NCI-H345 treated with DMSO at 0.1 percent for 48 hours (cell line): ENCODE results near the gene CREM.

Experiments used
- DNase-seq: peaks from one replicate; lab custom pipeline; 2025; ENCODE audit not compliant: unreplicated experiment; lab: John Stamatoyannopoulos, UW

The CREM gene

GRCh38 chr10:35133586-35133985 lies 6.9 kb downstream of the CREM start:
- no peak for DNase-seq

GRCh38 chr10:35135861-35136260 lies 9.2 kb downstream of the CREM start:
- DNase-seq: no peak

GRCh38 chr10:35136263-35136815 lies 9.7 kb downstream of the CREM start:
- DNase-seq: no peak

GRCh38 chr10:35140126-35140525 lies 13.5 kb downstream of the CREM start:
- no peak for DNase-seq

- no peak for DNase-seq
Measured at GRCh38 chr10:35140727-35141126, 14.1 kb downstream of the CREM start.

GRCh38 chr10:35150308-35150707 lies 23.7 kb downstream of the CREM start:
- DNase-seq: no peak

- no peak for DNase-seq
Measured at GRCh38 chr10:35152992-35153391, 26.3 kb downstream of the CREM start.

- DNase-seq: no peak
Measured at GRCh38 chr10:35153716-35154115, 27.1 kb downstream of the CREM start.

- DNase-seq: no peak
Measured at GRCh38 chr10:35160743-35161142, 34.1 kb downstream of the CREM start.

GRCh38 chr10:35161906-35162305 lies 35.3 kb downstream of the CREM start:
- no peak for DNase-seq

- DNase-seq: no peak
Measured at GRCh38 chr10:35165136-35165535, 38.5 kb downstream of the CREM start.

GRCh38 chr10:35165811-35166210 lies 39.2 kb downstream of the CREM start:
- no peak for DNase-seq

- no peak for DNase-seq
Measured at GRCh38 chr10:35166607-35167006, 40.0 kb downstream of the CREM start.

- no peak for DNase-seq
Measured at GRCh38 chr10:35167342-35167741, 40.7 kb downstream of the CREM start.

GRCh38 chr10:35172146-35172545 lies 45.5 kb downstream of the CREM start:
- DNase-seq: no peak

GRCh38 chr10:35172574-35172973 lies 45.9 kb downstream of the CREM start:
- DNase-seq: no peak

- DNase-seq: no peak
Measured at GRCh38 chr10:35178331-35178730, 51.7 kb downstream of the CREM start.

- DNase-seq: no peak
Measured at GRCh38 chr10:35182631-35183510, 56.2 kb downstream of the CREM start.

GRCh38 chr10:35184527-35185171 lies 58.0 kb downstream of the CREM start:
- DNase-seq: no peak

GRCh38 chr10:35185260-35186034 lies 58.8 kb downstream of the CREM start:
- no peak for DNase-seq

GRCh38 chr10:35188954-35189353 lies 62.3 kb downstream of the CREM start:
- DNase-seq: no peak
